ENCODE results near the gene ZNF791.
"Not testable (repeated sequence)": the region's sequence is repeated elsewhere in the genome, so short reads cannot be mapped to it uniquely, and the experiment has no call there.

The ZNF791 gene

GRCh38 chr19:12636631-12637030, 25.9 kb downstream of the ZNF791 start:
- no peak for DNase-seq

- DNase-seq: no peak
Observed at GRCh38 chr19:12638611-12639182, 28.0 kb downstream of the ZNF791 start.

- DNase-seq: peak; percentile 0
Observed at GRCh38 chr19:12639901-12640613, 29.3 kb downstream of the ZNF791 start.

- DNase-seq: no peak
Observed at GRCh38 chr19:12641456-12641855, 30.7 kb downstream of the ZNF791 start.

- DNase-seq: no peak
Observed at GRCh38 chr19:12642506-12642905, 31.8 kb downstream of the ZNF791 start.

- not testable (repeated sequence) for DNase-seq
Observed at GRCh38 chr19:12643716-12644115, 33.0 kb downstream of the ZNF791 start.

- DNase-seq: no peak
Observed at GRCh38 chr19:12646551-12646950, 35.8 kb downstream of the ZNF791 start.

- DNase-seq: no peak
Observed at GRCh38 chr19:12647047-12647446, 36.3 kb downstream of the ZNF791 start.

- DNase-seq: no peak
Observed at GRCh38 chr19:12647490-12648071, 36.9 kb downstream of the ZNF791 start.

- no peak for DNase-seq
Observed at GRCh38 chr19:12648088-12648487, 37.4 kb downstream of the ZNF791 start.

GRCh38 chr19:12649941-12650340, 39.2 kb downstream of the ZNF791 start:
- no peak for DNase-seq

GRCh38 chr19:12652219-12652618, 41.5 kb downstream of the ZNF791 start:
- no peak for DNase-seq

- DNase-seq: no peak
Observed at GRCh38 chr19:12655546-12655945, 44.8 kb downstream of the ZNF791 start.

GRCh38 chr19:12656899-12657571, 46.3 kb downstream of the ZNF791 start:
- no peak for DNase-seq

GRCh38 chr19:12657966-12658365, 47.2 kb downstream of the ZNF791 start:
- DNase-seq: no peak

GRCh38 chr19:12660980-12661379, 50.3 kb downstream of the ZNF791 start:
- DNase-seq: no peak

- no peak for DNase-seq
Observed at GRCh38 chr19:12664406-12665280, 53.9 kb downstream of the ZNF791 start.

- no peak for DNase-seq
Observed at GRCh38 chr19:12665281-12665573, 54.5 kb downstream of the ZNF791 start.

- no peak for DNase-seq
Observed at GRCh38 chr19:12665671-12666264, 55.0 kb downstream of the ZNF791 start.

GRCh38 chr19:12666265-12667048, 55.7 kb downstream of the ZNF791 start, which contains the start of the genes MAN2B1 and WDR83:
MAN2B1 (minus strand) TSS chr19:12666742; CDS start chr19:12666701, 41 bp downstream.
WDR83 (plus strand) TSS chr19:12666807; CDS start chr19:12669791, 2,984 bp downstream.
- peak; percentile 55 for DNase-seq

GRCh38 chr19:12667731-12668302, 57.1 kb downstream of the ZNF791 start:
- DNase-seq: no peak
